ENCODE measurements around the gene C1GALT1.

The C1GALT1 gene

GRCh38 chr7:7212612-7213011, 30.3 kb downstream of the C1GALT1 start:
- TF ChIP-seq CTCF (IDR thresholded peaks at IDR 0.05; ENCODE audit: low read depth, low read length), result no peak
- DNase-seq (ENCODE audit: low read depth in 2 of 2), result peak in 1 of 2 donors; percentile 41

GRCh38 chr7:7214398-7215347, 32.3 kb downstream of the C1GALT1 start:
- no peak for DNase-seq (ENCODE audit: low read depth in 2 of 2)
- no peak overlapping the region for H3K4me3 ChIP-seq (replicated peaks in 1 of 2; ENCODE audit: low read depth in 2 of 2, low read length in 2 of 2)
- no peak for TF ChIP-seq CTCF (IDR thresholded peaks at IDR 0.05; ENCODE audit: low read depth, low read length)

More at GRCh38 chr7:7212612-7213011, 30.3 kb downstream of the C1GALT1 start:
- H3K4me3 ChIP-seq (replicated peaks in 1 of 2; ENCODE audit: low read depth in 2 of 2, low read length in 2 of 2), result no peak overlapping the region

- no peak for TF ChIP-seq CTCF (IDR thresholded peaks at IDR 0.05; ENCODE audit: low read depth, low read length)
Measured at GRCh38 chr7:7216279-7216678, 33.9 kb downstream of the C1GALT1 start.

GRCh38 chr7:7219216-7219615, 36.9 kb downstream of the C1GALT1 start:
- no peak overlapping the region for H3K4me3 ChIP-seq (replicated peaks in 1 of 2; ENCODE audit: low read depth in 2 of 2, low read length in 2 of 2)
- TF ChIP-seq CTCF (IDR thresholded peaks at IDR 0.05; ENCODE audit: low read depth, low read length), result no peak
- DNase-seq (ENCODE audit: low read depth in 2 of 2), result peak; percentile 29 to 31

More at GRCh38 chr7:7216279-7216678, 33.9 kb downstream of the C1GALT1 start:
- no peak for DNase-seq (ENCODE audit: low read depth in 2 of 2)
- H3K4me3 ChIP-seq (replicated peaks in 1 of 2; ENCODE audit: low read depth in 2 of 2, low read length in 2 of 2), result no peak overlapping the region

- H3K4me3 ChIP-seq (replicated peaks in 1 of 2; ENCODE audit: low read depth in 2 of 2, low read length in 2 of 2), result no peak overlapping the region
- TF ChIP-seq CTCF (IDR thresholded peaks at IDR 0.05; ENCODE audit: low read depth, low read length), result no peak
- DNase-seq (ENCODE audit: low read depth in 2 of 2), result no peak
Measured at GRCh38 chr7:7220821-7221220, 38.5 kb downstream of the C1GALT1 start.

GRCh38 chr7:7221599-7222038, 39.3 kb downstream of the C1GALT1 start:
- H3K4me3 ChIP-seq (replicated peaks in 1 of 2; ENCODE audit: low read depth in 2 of 2, low read length in 2 of 2), result no peak overlapping the region
- TF ChIP-seq CTCF (IDR thresholded peaks at IDR 0.05; ENCODE audit: low read depth, low read length), result no peak
- DNase-seq (ENCODE audit: low read depth in 2 of 2), result peak; percentile 68 to 82
